ENCODE measurements around the gene CDC42BPA. TPM values are rescaled to one million over a fixed set of nuclear protein-coding genes. Genes with fewer than 3 reads are reported as not detected.

The CDC42BPA gene
- total and polyA plus RNA-seq, 9 of the 15 experiments (the other 6 are each of a cell fraction or from before 2014, with no cell fraction given) = 8.0 to 77.5 (median 52.1) TPM

GRCh38 chr1:227318016-227318852, at the start of gene CDC42BPA (continued):
- TF ChIP-seq USF1 (CRISPR knock-in tag; IDR thresholded peaks at IDR 0.05) (no peak), ETV5 (CRISPR knock-in tag; IDR thresholded peaks at IDR 0.05; ENCODE audit: low read depth) (0 out of 2 replicates have a peak, but pooled peaks have one; percentile 20), CBFA2T3 (IDR thresholded peaks at IDR 0.05) (peak; percentile 30; the same call in 1 of the 2 replicates), ZBTB17 (CRISPR knock-in tag; IDR thresholded peaks at IDR 0.05) (peak; percentile 54; the same call in 1 of the 2 replicates), ARID3A (IDR thresholded peaks at IDR 0.05; ENCODE audit: borderline replicate concordance, low read depth, low read length) (no peak), ARID1B (IDR thresholded peaks at IDR 0.05) (no peak), YY1 (IDR thresholded peaks at IDR 0.05; ENCODE audit: borderline replicate concordance in 1 of 3, control insufficient read depth in 1 of 3, extremely low read depth in 1 of 3, insufficient read depth in 3 of 3, insufficient read length in 1 of 3, insufficient replicate concordance in 2 of 3, low read depth in 1 of 3, low read length in 2 of 3) (peak; percentile 77 to 95 (median 90)), KLF1 (tag; IDR thresholded peaks at IDR 0.05) (no peak), STAT5A (IDR thresholded peaks at IDR 0.05; ENCODE audit: borderline replicate concordance, low read length) (no peak), BCOR (IDR thresholded peaks at IDR 0.05) (0 out of 2 replicates have a peak, but pooled peaks have one; percentile 55), GATAD2B (IDR thresholded peaks at IDR 0.05; ENCODE audit: borderline replicate concordance) (peak; percentile 97), TCF15 (CRISPR knock-in tag; IDR thresholded peaks at IDR 0.05) (no peak), ZNF707 (CRISPR knock-in tag; conservative IDR thresholded peaks at IDR 0.05) (no peak), SNRNP70 (optimal IDR thresholded peaks at IDR 0.05; ENCODE audit: low read depth, low read length) (no peak), MEF2D (tag; conservative IDR thresholded peaks at IDR 0.05; ENCODE audit: low read depth) (no peak), ZNF668 (CRISPR knock-in tag; IDR thresholded peaks at IDR 0.05) (no peak), GTF3C2 (IDR thresholded peaks at IDR 0.05; ENCODE audit: borderline replicate concordance, extremely low read depth, insufficient read length) (no peak), TOE1 (IDR thresholded peaks at IDR 0.05; ENCODE audit: borderline replicate concordance) (no peak), TOE1 (CRISPR knock-in tag; IDR thresholded peaks at IDR 0.05; ENCODE audit: borderline replicate concordance, low read depth) (no peak), CBX3 (IDR thresholded peaks at IDR 0.05; ENCODE audit: borderline replicate concordance in 1 of 2, low read length in 2 of 2) (no peak), CC2D1A (IDR thresholded peaks at IDR 0.05) (no peak), ATF7 (IDR thresholded peaks at IDR 0.05) (peak; percentile 54; the same call in 1 of the 2 replicates)
